ENCODE measurements around the gene KRTAP4-8.
"Not testable (repeated sequence)": the region's sequence is repeated elsewhere in the genome, so short reads cannot be mapped to it uniquely, and the experiment has no call there.

Gene KRTAP4-8

DNA sequence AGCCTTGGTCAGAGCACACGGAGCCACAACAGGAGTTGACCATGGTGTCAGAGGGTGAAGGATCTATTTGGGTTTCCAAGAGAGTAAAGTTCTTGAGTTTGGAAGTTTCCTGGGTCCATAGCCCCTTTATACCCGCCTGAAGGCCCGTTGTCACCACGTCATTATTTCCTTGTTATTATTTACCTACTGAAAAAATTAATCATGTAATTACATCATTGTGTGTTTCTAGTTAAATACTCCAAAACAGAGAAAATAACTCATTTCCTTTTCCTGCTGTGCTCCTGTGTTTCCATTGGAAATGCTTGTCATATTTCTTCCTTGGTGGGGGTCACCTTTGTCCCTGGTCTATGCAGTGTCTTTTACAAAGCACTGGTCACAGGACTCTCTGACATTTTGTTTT, at the start of gene KRTAP4-8:
Gene KRTAP4-8, minus strand, starts transcription at position 101 of the 400 bp plus-strand sequence. Its CDS starts 58 bp downstream, at position 43.
- DNase-seq: no peak

DNA sequence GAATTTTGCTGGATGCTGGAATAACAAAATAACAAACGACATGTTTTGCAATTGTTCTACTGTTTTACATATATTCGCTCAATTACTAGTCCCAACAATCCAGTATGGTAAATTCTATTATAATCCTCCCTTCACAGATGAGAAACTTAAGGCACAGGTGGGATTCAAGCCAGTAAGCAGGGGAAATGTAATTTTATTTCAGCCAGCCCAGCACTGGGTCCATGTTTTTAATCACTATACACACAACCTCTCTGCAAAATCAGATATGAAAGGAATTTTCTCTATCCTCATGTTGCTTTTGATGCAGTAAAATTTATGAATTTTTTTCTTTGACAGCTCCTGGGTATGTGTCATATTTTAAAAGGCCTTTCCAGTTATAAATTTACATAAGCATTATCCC, 47.3 kb upstream of the KRTAP4-8 start:
- no peak for DNase-seq

DNA sequence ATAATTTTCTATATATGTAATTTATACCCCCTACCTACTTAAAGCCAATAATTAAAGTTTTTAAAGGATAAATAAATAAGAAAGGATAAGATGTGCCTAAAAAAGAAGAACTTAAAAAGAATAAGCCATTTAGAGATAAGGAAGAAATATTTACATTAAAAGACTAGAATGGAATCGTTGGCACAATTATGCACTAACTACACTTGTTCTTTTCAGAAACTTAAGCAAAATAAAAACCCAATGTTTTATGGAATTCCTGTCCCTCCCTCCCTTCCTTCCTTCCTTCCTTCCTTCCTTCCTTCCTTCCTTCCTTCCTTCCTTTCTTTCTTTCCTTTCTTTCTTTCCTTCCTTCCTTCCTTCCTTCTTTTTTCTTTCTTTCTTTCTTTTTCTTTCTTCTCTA, 46.9 kb upstream of the KRTAP4-8 start:
- no peak for DNase-seq

DNA sequence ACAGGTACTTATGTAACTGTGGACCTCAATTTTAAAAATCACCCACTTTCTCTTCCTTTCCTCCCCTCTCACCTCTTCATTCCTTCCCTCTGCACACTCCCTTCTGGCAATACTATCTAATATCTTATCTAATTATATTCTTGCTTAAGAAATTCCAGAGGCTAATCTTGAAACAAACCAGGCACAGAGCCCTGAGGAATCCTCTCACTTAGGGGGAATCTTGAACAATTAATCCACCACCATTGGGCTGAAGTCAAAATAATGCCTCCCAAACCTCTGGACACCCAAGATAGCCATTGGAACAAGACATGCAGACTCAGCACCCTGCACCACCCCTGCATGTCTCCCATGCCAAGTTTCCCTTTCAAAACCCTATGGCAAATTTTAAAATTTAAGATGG, 43.4 kb upstream of the KRTAP4-8 start:
- DNase-seq: no peak

DNA sequence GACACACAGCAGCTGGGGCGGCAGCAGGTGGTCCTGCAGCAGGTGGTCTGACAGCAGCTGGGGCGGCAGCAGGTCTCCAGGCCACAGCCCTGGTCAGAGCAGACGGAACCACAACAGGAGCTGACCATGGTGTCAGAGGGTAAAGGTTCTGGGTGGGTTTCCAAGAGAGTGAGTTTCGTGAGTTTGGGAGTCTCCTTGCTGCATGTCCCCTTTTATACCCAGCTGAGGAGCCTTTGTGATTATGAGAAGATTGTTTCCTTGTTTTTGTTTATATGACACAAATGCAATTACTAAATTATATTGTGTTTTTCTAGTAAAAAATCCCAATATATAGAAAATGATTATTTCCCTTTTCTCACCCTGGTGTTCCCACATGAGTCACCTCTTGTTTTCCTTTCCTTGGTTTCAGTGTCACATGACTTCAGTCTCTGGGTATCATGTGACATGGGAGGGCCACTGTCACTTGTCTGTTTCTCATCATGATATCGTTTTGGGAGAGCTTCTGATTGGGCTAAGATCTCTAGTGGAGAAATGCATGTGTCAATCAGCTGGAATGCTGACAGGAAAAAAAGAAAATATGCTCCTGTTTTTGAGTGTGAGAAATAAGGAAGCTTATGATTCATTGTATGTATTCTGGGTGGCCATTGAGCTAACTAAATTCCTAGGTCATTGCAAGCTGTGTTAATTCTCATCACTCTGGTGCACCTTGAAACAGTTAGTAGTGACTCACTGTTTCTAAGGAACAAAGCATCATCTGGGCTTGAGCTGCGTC, 42.6 kb upstream of the KRTAP4-8 start, which contains the start of gene KRTAP4-6:
Gene KRTAP4-6, minus strand, starts transcription at position 185 of the 772 bp plus-strand sequence. Its CDS starts 57 bp downstream, at position 128.
- DNase-seq: no peak

DNA sequence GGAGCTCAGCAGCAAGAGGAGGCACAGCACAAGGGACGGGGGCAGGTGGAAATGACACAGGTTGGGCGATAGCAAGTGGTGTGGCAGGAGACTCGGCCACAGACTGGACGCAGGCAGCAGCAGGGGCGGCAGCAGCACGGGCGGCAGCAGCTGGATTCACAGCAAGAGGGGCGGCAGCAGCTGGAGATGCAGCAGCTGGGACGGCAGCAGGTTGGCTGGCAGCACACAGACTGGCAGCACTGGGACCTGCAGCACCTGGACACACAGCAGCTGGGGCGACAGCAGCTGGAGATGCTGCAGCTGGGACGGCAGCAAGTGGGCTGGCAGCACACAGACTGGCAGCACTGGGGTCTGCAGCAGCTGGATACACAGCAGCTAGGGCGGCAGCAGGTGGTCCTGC, 41.9 kb upstream of the KRTAP4-8 start:
- not testable (repeated sequence) for DNase-seq

DNA sequence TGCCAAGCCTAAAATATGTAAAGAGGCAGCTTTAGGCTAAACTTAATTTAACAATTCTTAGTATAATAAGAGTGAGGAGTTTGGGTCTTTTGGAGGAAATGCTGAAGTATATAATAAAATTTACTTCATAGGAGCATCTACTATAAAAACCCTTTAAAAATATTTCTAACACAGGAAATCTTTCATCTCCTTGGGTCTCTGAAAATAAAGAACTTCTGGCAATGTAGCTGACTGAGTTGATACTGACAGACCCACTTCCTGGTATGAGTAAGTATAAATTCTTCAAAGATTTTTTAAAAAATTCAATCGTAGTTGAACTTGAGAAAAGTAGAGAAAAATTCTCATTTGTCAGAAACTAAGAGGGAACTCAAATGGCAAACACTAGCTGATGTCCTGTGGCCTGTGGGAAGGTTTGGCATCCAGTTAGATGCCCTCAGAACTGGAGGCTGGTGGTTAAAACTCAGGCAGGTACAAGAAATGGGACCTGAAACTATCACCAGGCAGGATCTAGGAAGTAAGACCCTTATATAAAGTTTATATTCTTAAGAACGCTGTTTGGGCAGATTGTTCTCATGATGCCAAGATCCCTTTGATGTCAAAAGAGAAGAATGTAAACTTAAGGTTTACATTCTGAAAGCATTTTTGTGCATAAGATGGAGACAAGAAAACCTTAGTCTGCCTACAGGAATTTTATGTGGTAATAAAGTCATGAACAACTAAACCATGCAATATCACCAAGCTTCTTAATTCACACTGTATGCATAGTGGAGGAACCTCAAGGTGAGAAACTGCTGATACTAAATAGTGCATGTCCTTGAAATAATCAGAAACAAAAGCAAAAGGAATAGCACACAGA, 36.2 kb upstream of the KRTAP4-8 start:
- DNase-seq: no peak

DNA sequence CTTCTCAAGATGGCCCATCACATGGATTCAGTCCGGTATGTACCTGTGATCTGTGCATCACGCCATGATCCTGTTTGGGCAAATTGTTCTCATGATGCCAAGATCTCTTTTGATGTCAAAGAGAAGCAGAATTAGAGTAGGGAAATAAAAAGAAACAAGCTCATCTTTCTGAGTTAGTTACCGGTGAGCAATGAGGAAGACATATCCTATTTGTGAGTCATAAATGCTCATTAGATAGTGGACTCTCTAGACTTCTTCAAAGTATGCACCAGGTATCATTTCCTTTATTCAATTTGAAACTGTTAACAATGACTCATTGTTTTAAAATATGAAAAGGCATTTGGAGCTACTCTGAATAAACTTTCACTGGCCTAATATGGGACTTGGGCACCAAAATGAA, 34.0 kb upstream of the KRTAP4-8 start:
- DNase-seq: no peak

DNA sequence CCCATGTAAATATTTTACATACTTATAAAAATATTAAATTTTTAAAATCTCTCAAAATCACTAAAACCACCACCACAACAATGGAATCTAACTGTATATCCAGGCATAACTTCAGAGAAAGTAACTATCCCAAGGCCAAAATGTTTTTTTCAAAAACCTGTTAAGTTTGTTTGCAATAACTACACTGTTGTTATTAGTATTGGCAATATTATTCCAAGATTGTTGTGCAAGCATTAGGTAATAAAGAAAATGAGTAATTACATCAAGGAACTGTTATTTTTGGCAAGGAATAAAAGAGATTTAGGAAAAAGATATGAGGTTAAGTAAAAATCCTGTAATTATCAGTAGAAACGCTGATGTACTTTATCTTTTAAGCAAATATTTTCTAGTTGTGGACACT, 29.4 kb upstream of the KRTAP4-8 start:
- DNase-seq: no peak

DNA sequence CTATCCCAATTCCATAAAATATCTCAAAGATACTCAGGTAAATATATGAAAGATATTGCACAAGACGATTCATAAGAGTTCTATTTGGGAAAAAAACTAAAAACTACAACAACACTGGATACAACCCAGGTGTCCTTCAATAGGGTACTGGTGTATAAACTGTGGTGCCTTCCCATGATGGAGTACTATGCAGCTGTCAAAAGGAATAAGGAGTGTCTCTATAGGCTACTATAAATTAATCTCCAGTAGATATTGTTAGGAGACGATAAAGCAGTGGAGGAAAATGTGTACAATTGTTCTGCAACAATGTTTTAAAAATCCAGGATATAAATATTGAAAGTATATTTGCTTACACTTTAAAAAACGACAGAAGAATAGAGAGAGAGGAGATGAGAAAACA, 28.5 kb upstream of the KRTAP4-8 start:
- no peak for DNase-seq

DNA sequence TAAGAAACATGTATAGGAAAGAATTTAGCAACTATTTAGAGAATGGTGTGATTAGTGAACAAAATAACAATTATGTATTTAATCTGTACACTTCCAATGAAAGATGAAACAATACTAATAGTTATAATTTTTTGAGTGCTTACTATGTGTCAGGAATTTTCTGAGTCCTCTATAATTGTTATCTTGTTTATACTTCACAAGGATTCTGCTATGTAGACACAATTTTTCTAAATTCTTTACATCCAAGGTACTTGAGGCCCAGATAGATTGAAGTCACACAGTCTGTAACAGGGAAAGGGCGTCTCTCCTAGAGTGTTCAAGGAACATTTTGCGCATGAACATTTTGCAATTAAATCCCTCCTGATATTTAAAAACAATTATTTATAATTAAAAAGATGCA, 27.1 kb upstream of the KRTAP4-8 start:
- DNase-seq: no peak

DNA sequence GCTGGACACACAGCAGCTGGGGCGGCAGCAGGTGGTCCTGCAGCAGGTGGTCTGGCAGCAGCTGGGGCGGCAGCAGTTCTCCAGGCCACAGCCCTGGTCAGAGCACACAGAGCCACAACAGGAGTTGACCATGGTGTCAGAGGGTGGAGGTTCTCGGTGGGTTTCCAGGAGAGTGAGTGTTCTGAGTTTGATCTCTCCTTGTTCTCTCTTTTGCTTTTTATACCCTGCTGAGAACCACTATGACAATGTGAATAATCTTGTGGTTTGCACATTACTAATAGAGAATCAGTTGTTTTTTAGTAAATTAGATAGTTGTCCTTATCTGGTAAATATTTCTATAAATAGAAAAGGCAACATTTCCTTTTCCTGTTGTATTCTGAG, 26.0 kb upstream of the KRTAP4-8 start, which contains the start of gene KRTAP4-12:
Gene KRTAP4-12, minus strand, starts transcription at position 192 of the 381 bp plus-strand sequence. Its CDS starts 60 bp downstream, at position 132.
- DNase-seq: not testable (repeated sequence)

DNA sequence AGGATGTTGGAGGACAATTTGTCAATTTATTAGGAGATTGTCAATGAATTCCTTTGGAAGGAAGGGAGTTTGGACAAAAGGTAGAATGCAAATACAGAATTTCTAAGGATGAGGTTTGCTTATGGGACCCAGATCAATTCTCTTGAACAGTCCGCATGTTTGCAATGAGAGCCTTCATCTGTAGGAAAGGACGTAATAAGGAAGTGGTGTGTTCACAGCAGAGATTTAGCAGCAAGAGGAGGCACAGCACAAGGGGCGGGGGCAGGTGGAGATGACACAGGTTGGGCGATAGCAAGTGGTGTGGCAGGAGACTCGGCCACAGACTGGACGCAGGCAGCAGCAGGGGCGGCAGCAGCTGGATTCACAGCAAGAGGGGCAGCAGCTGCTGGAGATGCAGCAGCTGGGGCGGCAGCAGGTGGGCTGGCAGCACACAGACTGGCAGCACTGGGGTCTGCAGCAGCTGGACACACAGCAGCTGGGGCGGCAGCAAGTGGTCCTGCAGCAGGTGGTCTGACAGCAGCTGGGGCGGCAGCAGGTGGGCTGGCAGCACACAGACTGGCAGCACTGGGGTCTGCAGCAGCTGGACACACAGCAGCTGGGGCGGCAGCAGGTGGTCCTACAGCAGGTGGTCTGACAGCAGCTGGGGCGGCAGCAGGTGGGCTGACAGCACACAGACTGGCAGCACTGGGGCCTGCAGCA, 25.5 kb upstream of the KRTAP4-8 start:
- not testable (repeated sequence) for DNase-seq

DNA sequence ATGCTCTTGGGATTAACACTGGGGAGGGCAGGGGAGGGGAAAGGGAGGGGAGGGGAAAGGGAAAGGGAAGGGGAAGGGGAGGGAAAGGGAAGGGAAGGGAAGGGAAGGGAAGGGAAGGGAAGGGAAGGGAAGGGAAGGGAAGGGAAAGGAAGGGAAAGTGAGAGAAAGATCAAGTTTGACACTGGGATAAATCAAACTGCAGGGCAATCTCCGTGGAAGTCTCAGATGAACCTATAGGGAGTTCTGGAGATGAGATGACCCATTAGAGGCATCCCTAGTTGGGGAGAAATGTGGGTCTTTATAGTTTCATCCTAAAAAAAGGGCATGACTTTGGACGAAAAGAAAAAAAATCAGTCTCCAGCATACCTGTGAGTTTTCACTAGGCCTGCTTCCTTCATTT, 23.8 kb upstream of the KRTAP4-8 start:
- DNase-seq: no peak

DNA sequence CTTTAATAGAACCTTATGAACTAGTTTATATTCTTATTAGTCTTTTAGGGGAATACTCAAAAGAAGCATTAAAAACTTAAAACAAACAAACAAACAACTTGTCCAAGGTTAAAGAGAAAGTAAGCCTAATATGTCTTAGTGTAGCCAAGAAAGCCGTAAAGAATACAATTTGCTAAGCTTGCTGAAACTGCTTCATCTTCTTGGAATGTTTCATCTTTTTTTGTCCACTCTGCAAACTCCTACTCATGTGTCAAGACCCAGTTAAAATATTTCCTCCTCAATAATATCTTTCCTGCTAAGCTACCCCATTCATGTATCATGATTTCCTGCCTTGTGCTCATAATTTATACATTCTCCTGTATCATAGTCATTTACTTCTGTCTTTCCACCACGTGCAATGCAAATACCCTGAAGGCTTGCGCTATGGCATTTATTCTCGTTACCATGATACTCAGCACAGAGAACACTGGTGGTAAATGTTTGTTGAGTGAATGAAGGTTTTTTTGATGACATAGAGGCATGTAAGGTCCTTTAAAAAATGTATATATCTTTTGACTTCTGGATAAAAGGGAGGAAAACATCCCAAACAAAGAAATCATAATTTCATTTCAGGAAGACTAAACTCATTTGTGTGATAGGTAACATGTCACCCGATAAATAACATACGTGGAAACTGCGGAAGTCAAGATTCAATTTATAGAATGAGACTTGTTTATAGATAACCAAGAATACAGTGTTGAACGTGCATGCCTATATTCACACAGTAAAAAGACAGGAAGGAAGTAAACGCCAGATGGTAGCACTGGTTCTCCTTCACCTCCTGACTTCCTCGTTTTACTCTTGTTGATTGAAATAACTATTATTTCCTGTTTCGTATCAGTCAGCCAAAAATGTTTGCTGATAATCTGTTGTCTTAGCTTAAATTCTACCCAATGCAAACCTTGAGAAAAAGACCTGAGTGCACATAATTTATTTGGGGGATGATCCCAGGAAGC, 22.1 kb upstream of the KRTAP4-8 start:
- not testable (repeated sequence) for DNase-seq

DNA sequence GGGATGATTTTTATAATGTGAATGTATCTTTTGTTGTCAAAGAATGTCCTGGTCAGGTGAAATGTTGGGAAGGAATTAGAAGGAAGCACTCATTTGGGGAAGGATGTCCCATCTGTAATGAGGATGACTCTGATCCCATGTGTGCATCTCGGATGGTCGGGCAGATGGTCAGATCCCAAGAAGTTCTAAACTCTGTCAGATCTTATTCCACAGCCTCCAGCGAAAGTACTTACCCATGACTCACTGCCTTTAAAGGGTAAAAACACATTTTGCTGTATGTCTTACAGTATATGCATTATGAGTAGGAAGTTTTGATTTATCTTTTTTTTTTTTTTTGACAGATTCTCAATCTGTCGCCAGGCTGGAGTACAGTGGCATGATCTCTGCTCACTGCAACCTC, 20.8 kb upstream of the KRTAP4-8 start:
- no peak for DNase-seq

DNA sequence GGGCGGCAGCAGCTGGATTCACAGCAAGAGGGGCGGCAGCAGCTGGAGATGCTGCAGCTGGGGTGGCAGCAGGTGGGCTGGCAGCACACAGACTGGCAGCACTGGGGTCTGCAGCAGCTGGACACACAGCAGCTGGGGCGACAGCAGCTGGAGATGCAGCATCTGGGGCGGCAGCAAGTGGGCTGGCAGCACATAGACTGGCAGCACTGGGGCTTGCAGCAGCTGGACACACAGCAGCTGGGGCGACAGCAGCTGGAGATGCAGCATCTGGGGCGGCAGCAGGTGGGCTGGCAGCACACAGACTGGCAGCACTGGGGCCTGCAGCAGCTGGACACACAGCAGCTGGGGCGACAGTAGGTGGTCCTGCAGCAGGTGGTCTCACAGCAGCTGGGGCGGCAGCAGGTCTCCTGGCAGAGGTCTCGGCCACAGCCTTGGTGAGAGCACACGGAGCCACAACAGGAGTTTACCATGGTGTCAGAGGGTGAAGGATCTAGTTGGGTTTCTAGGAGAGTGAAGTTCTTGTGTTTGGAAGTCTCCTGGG, 20.0 kb upstream of the KRTAP4-8 start, which contains the start of gene KRTAP4-11:
Gene KRTAP4-11, minus strand, starts transcription at position 528 of the 541 bp plus-strand sequence. Its CDS starts 58 bp downstream, at position 470.
- DNase-seq: not testable (repeated sequence)

DNA sequence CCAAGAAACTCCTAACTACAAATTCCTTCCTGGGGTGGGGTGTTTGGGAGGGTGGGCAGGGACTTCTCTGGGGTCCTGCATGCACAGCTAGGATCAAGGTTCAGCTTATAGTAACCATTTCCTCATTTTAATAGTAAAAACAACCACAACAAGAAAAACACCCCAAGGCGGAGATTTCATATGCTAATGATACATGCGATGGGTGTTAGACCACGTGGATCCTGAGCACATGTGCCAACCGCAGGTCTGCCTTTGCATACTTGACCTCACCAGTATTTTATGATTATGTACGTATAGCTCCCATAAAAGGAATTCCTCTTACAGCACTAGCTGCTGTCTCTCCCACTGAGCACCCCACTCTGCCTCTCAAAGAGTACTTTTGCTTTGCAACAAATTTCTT, 18.4 kb upstream of the KRTAP4-8 start:
- no peak for DNase-seq

DNA sequence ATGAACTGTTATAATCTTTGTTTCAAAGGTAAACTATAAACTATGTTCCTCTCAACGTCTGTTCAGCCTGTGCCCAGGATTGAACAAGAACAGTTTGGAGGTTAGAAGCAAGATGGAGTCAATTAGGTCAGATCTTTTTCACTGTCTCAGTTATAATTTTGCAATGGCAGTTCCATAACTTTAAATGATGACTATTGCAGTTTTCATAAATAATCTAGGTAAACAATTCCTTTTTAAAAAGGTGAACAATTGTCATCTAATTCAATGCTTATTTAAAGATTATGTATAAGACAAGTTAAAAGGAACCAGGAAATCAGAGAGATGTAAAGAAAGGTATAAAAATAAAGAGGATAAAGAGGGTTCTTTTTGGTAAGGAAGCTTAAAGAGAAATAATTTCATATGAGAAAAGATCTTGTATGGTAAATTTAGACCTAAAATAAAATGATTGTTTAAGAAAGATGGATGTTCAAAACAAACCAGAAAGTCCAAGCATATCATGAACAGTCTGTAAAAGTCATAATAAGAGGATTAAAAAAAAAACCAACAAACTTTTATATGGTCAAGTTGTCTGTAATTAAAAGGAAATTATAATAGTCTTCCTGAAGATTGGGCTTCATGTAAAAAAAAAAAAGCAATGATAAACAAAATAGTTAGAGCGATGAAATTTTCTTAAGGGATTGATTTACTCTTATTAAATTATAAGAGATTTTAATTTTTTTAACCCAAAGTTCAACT, 13.4 kb upstream of the KRTAP4-8 start:
- no peak for DNase-seq

DNA sequence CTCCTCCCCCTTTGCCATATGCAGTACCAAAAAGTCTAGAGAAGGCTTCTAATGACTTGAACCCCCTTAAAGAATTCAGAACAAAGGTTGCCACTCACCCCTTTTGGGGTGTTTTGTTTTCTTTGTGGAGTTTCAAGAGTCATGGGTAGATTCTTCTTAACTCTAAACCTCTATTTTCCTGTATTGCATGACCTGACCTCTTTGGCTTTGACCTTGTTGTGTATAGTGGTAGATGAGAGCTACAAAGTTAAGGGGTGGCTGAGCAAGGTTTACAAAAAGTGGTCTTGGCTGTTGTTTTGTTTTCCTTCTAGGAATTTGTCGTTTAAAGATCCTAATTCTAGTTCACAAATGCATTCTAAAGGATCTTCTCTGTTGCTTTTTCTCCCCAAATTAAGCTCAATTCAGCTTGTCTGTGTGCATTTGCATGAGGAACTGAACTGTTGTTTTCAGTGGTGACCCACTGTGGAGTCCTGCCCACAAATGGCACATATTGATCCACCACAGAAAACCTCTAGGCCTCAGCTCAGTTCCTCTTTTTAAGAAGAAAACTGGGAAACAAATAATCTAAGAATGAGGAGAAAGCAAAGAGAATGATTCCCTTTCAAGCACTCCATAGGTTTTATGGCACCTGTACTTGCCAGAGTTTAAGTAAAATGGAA, 10.9 kb upstream of the KRTAP4-8 start:
- not testable (repeated sequence) for DNase-seq
